Type B pancreatic cell (in vitro differentiated cells): ENCODE results near the gene ACKR3. TPM values are rescaled to one million over a fixed set of nuclear protein-coding genes. Genes with fewer than 3 reads are reported as not detected.

ENCODE experiments used
- DNase-seq: peaks from one replicate; pipeline ENCODE4 v3.0.0; 2021; ENCODE audit warnings: mixed read lengths; ENCODE audit not compliant: unreplicated experiment; ENCODE audit errors: extremely low spot score
- H3K27ac Mint-ChIP-seq: 2 replicates; pipeline ENCODE4 v1.8.0; 2021; ENCODE audit warnings: mild to moderate bottlenecking, mixed read lengths
- H3K27me3 Mint-ChIP-seq: 2 replicates; pipeline ENCODE4 v1.8.0; 2021; ENCODE audit warnings: mixed read lengths
- H3K36me3 Mint-ChIP-seq: 2 replicates; pipeline ENCODE4 v1.8.0; 2021; ENCODE audit warnings: mixed read lengths
- H3K4me1 Mint-ChIP-seq: one replicate; pipeline ENCODE4 v1.8.0; 2021; ENCODE audit warnings: mixed read lengths; ENCODE audit not compliant: unreplicated experiment
- H3K4me3 Mint-ChIP-seq: 2 replicates; pipeline ENCODE4 v1.8.0; 2021; ENCODE audit warnings: mild to moderate bottlenecking, mixed read lengths
- H3K9me3 Mint-ChIP-seq: 2 replicates; pipeline ENCODE4 v1.8.0; 2021; ENCODE audit warnings: mixed read lengths
- CTCF ChIP-seq: fragments of 200-600 bp; sonication (generic); conservative IDR thresholded peaks from 2 replicates; pipeline ENCODE4 v1.5.0; 2021; ENCODE audit warnings: antibody characterized with exemption, mild to moderate bottlenecking
- total RNA-seq: library from RNA; stranded (reverse); gene quantifications from 2 replicates; pipeline ENCODE4 v1.2.1, GENCODE V29; 2021; ENCODE audit warnings: low replicate concordance

The ACKR3 gene
- total RNA-seq, 1 donor from 2014 or later = 44.6 TPM

- no peak for TF ChIP-seq CTCF
- no peak overlapping the region for H3K27ac Mint-ChIP-seq
These were observed 44.0 kb downstream of the ACKR3 start for GRCh38 chr2:236613612-236614011.

GRCh38 chr2:236614551-236614950 is 44.9 kb downstream of the ACKR3 start:
- DNase-seq = no peak
- no peak for TF ChIP-seq CTCF
- Mint-ChIP-seq H3K9me3 (no peaks in the 10 kb centered on the region), H3K4me1 (peaks cover 22% of the 10 kb centered on the region), H3K36me3 (no peaks in the 10 kb centered on the region), H3K4me3 (no peak overlapping the region), H3K27me3 (peaks cover 22% of the 10 kb centered on the region), H3K27ac (peak overlapping the region; percentile 58)

More at GRCh38 chr2:236613612-236614011, 44.0 kb downstream of the ACKR3 start:
- H3K36me3 Mint-ChIP-seq = no peaks in the 10 kb centered on the region
- H3K27me3 Mint-ChIP-seq = peaks cover 16% of the 10 kb centered on the region
- H3K9me3 Mint-ChIP-seq = no peaks in the 10 kb centered on the region
- H3K4me1 Mint-ChIP-seq = peaks cover 25% of the 10 kb centered on the region
- DNase-seq = no peak
- no peak overlapping the region for H3K4me3 Mint-ChIP-seq

- TF ChIP-seq CTCF = no peak
- Mint-ChIP-seq H3K36me3 (no peaks in the 10 kb centered on the region), H3K9me3 (no peaks in the 10 kb centered on the region), H3K4me1 (peaks cover 28% of the 10 kb centered on the region), H3K4me3 (no peak overlapping the region), H3K27ac (no peak overlapping the region), H3K27me3 (peaks cover 35% of the 10 kb centered on the region)
- DNase-seq = no peak
These were observed 46.4 kb downstream of the ACKR3 start for GRCh38 chr2:236616031-236616430.

- Mint-ChIP-seq H3K36me3 (no peaks in the 10 kb centered on the region), H3K27ac (no peak overlapping the region), H3K9me3 (no peaks in the 10 kb centered on the region)
These were observed 47.0 kb downstream of the ACKR3 start for GRCh38 chr2:236616624-236617023.

GRCh38 chr2:236617221-236617737 is 47.7 kb downstream of the ACKR3 start:
- Mint-ChIP-seq H3K36me3 (no peaks in the 10 kb centered on the region), H3K9me3 (no peaks in the 10 kb centered on the region), H3K4me3 (no peak overlapping the region), H3K27ac (no peak overlapping the region), H3K4me1 (peaks cover 18% of the 10 kb centered on the region), H3K27me3 (peaks cover 38% of the 10 kb centered on the region)
- no peak for TF ChIP-seq CTCF
- no peak for DNase-seq

More at GRCh38 chr2:236616624-236617023, 47.0 kb downstream of the ACKR3 start:
- Mint-ChIP-seq H3K4me3 (no peak overlapping the region), H3K27me3 (peaks cover 38% of the 10 kb centered on the region), H3K4me1 (peaks cover 22% of the 10 kb centered on the region)
- TF ChIP-seq CTCF = no peak
- no peak for DNase-seq

- peaks cover 38% of the 10 kb centered on the region for H3K27me3 Mint-ChIP-seq
- H3K9me3 Mint-ChIP-seq = no peaks in the 10 kb centered on the region
- no peaks in the 10 kb centered on the region for H3K36me3 Mint-ChIP-seq
- H3K4me3 Mint-ChIP-seq = no peak overlapping the region
- peaks cover 18% of the 10 kb centered on the region for H3K4me1 Mint-ChIP-seq
- no peak for DNase-seq
- no peak overlapping the region for H3K27ac Mint-ChIP-seq
- no peak for TF ChIP-seq CTCF
These were observed 48.2 kb downstream of the ACKR3 start for GRCh38 chr2:236617796-236618195.
